B cell (primary cell): ENCODE measurements around the gene SMPD3. TPM values are rescaled to one million over a fixed set of nuclear protein-coding genes. Genes with fewer than 3 reads are reported as not detected.
A peak's percentile ranks its signal among the peaks of the same experiment; 100 is the strongest.

ENCODE experiments used
- ATAC-seq: fragments of 200-7000 bp; cut with Tn5 transposase; one replicate; pipeline ENCODE4 v1.10.0; 2021; ENCODE audit warnings: low read depth, mild to moderate bottlenecking, moderate number of reproducible peaks, moderate library complexity
- CTCF ChIA-PET: fragments of 350-600 bp; sonication (Branson Sonifier 250); formaldehyde crosslinking; loops from one replicate; lab custom pipeline; 2021; ENCODE audit warnings: antibody characterized with exemption, inconsistent platforms; lab: Charles Lee
- POLR2A ChIA-PET: fragments of 350-600 bp; sonication (Branson Sonifier 250); formaldehyde crosslinking; loops from one replicate; lab custom pipeline; 2021; ENCODE audit warnings: antibody characterized with exemption; lab: Charles Lee
- DNase-seq: peaks from one replicate; pipeline ENCODE4 v3.0.0; 2013
- H2AFZ ChIP-seq: 2 replicates; pipeline ENCODE4 v1.6.1; 2012; ENCODE audit warnings: mild to moderate bottlenecking, low read depth, low read length; ENCODE audit not compliant: insufficient read depth, poor library complexity, severe bottlenecking
- H3K27ac ChIP-seq, 2 donors: 1 replicate in 1 of 2; 2 replicates in 1 of 2; pipeline ENCODE4 v1.5.1; 2012 to 2013; ENCODE audit warnings: low read length in 2 of 2, mild to moderate bottlenecking in 2 of 2, moderate library complexity in 1 of 2
- H3K27me3 ChIP-seq, 4 experiments: fragments of 200-600 bp in 1 of 4; sonication (generic) in 1 of 4; replicated peaks in 1 of 4; 1 replicate in 2 of 4; 2 replicates in 2 of 4; pipeline versions ENCODE4 v1.6.1 to v1.7.0; 2013 to 2016; ENCODE audit warnings: low read length in 3 of 4, mild to moderate bottlenecking in 2 of 4, mixed read lengths in 1 of 4, moderate library complexity in 1 of 4; ENCODE audit not compliant: insufficient read depth in 4 of 4, control insufficient read depth in 3 of 4; ENCODE audit errors: control extremely low read depth in 1 of 4
- H3K36me3 ChIP-seq, 2 experiments: replicated peaks in 1 of 2; 1 replicate in 1 of 2; 2 replicates in 1 of 2; pipeline versions ENCODE4 v1.6.1 to v1.7.1; 2013; ENCODE audit warnings: low read length in 1 of 2; ENCODE audit not compliant: insufficient read depth in 2 of 2, control insufficient read depth in 1 of 2; ENCODE audit errors: control extremely low read depth in 1 of 2, extremely low read depth in 1 of 2
- H3K4me1 ChIP-seq, 2 donors: fragments of 200-600 bp in 1 of 2; sonication (generic) in 1 of 2; 1 replicate in 1 of 2; 2 replicates in 1 of 2; pipeline versions ENCODE4 v1.5.1 to v1.6.1; 2013 to 2017; ENCODE audit warnings: low read length in 2 of 2; ENCODE audit not compliant: control insufficient read depth in 2 of 2, insufficient read depth in 2 of 2
- H3K4me2 ChIP-seq: replicated peaks from 2 replicates; pipeline ENCODE3; 2012; ENCODE audit warnings: mild to moderate bottlenecking, low read depth, low read length; ENCODE audit not compliant: poor library complexity, severe bottlenecking
- H3K4me3 ChIP-seq, 5 experiments: fragments of 200-600 bp in 1 of 5; sonication (generic) in 1 of 5; 1 replicate in 3 of 5; 2 replicates in 2 of 5; pipeline versions ENCODE4 v1.5.1 to v1.7.0; 2011 to 2016; ENCODE audit warnings: low read length in 4 of 5, mild to moderate bottlenecking in 4 of 5, low read depth in 2 of 5, control low read depth in 1 of 5, moderate library complexity in 1 of 5; ENCODE audit not compliant: insufficient read depth in 1 of 5; ENCODE audit errors: control extremely low read depth in 1 of 5, extremely low read depth in 1 of 5
- H3K79me2 ChIP-seq: fragments of 200-600 bp; sonication (generic); one replicate; pipeline ENCODE4 v1.6.0; 2016; ENCODE audit warnings: low read length; ENCODE audit not compliant: control insufficient read depth, insufficient read depth
- H3K9ac ChIP-seq: fragments of 200-600 bp; sonication (generic); 2 replicates; pipeline ENCODE4 v1.6.1; 2017; ENCODE audit warnings: mild to moderate bottlenecking, low read length, moderate library complexity
- H3K9me3 ChIP-seq, 3 donors: one replicate each; pipeline versions ENCODE4 v1.6.1 to v1.7.1; 2013; ENCODE audit warnings: low read length in 2 of 3; ENCODE audit not compliant: control insufficient read depth in 2 of 3, insufficient read depth in 1 of 3; ENCODE audit errors: control extremely low read depth in 1 of 3
- H4K20me1 ChIP-seq: 2 replicates; pipeline ENCODE4 v1.6.0; 2012; ENCODE audit warnings: mild to moderate bottlenecking, low read length; ENCODE audit not compliant: insufficient read depth, control insufficient read depth, poor library complexity, severe bottlenecking
- H3K27ac Mint-ChIP-seq: one replicate; pipeline ENCODE4 v1.8.0; 2021; ENCODE audit warnings: mixed read lengths
- H3K27me3 Mint-ChIP-seq: one replicate; pipeline ENCODE4 v1.8.0; 2021; ENCODE audit warnings: mixed read lengths
- H3K4me1 Mint-ChIP-seq: one replicate; pipeline ENCODE4 v1.8.0; 2021; ENCODE audit warnings: mixed read lengths
- H3K4me3 Mint-ChIP-seq: one replicate; pipeline ENCODE4 v1.8.0; 2021; ENCODE audit warnings: mixed read lengths
- H3K9me3 Mint-ChIP-seq: one replicate; pipeline ENCODE4 v1.8.0; 2022; ENCODE audit warnings: mixed read lengths; ENCODE audit not compliant: insufficient read depth
- CTCF ChIP-seq: fragments of 200-600 bp; IDR thresholded peaks from one replicate; pipeline ENCODE4 v1.8.0; 2022; ENCODE audit warnings: antibody characterized with exemption, mild to moderate bottlenecking
- EZH2 ChIP-seq: IDR thresholded peaks from 2 replicates; pipeline ENCODE4 v1.6.1; 2012; ENCODE audit warnings: borderline replicate concordance, low read depth, mild to moderate bottlenecking, moderate library complexity, low read length; ENCODE audit not compliant: insufficient read depth, poor library complexity, severe bottlenecking
- WGBS: methylation state at CpG from one replicate; pipeline ENCODE4 v1.1.5; 2013; ENCODE audit warnings: missing lambda C conversion rate; ENCODE audit not compliant: insufficient coverage; 5-methylcytosine and 5-hydroxymethylcytosine counted together
- intact Hi-C: fragments of 100-400 bp; cut with micrococcal nuclease; formaldehyde crosslinking; loops from one replicate; pipeline ENCODE4 v1.10.0; 2022
- polyA plus RNA-seq: library from polyadenylated mRNA; depleted of rRNA; stranded (reverse); fragments of >200 nt; gene quantifications from 2 replicates; pipeline ENCODE4 v1.2.3, GENCODE V29; 2012
- total RNA-seq, 2 donors: library from RNA; stranded (reverse); fragments of 120-200 nt in 1 of 2; gene quantifications; 1 replicate in 1 of 2; 2 replicates in 1 of 2; pipeline versions ENCODE4 v1.2.3 to v1.2.4, GENCODE V29; 2013 to 2022

Gene SMPD3
- total and polyA plus RNA-seq, 2 donors (not counting 1 experiment from before 2014, with no cell fraction given), result 1.2 to 2.8 TPM

- H3K4me1 ChIP-seq, result peaks cover 43 to 59% of the 10 kb centered on the region in 2 donors
- H3K9me3 Mint-ChIP-seq, result no peaks in the 10 kb centered on the region
- no peak overlapping the region for H2AFZ ChIP-seq
- H4K20me1 ChIP-seq, result no peaks in the 10 kb centered on the region
- H3K4me3 Mint-ChIP-seq, result peak overlapping the region; percentile 26
- H3K27me3 Mint-ChIP-seq, result no peaks in the 10 kb centered on the region
- H3K27me3 ChIP-seq, result no peaks in the 10 kb centered on the region
- H3K9me3 ChIP-seq, result no peaks in the 10 kb centered on the region
- peaks cover 56% of the 10 kb centered on the region for H3K4me1 Mint-ChIP-seq
- peak overlapping the region; percentile 77 to 81 for H3K27ac ChIP-seq
- ATAC-seq, result no peak
- 40% methylated on average over 1 of the region's 4 CpGs for WGBS
- no peak overlapping the region for H3K4me3 ChIP-seq
- POLR2A ChIA-PET, result no interaction called here
- no peaks in the 10 kb centered on the region for H3K79me2 ChIP-seq
- intact Hi-C loops, result no loop called here
- CTCF ChIA-PET, result no interaction called here
- H3K36me3 ChIP-seq, result no peaks in the 10 kb centered on the region
- no peak overlapping the region for H3K9ac ChIP-seq
- peak overlapping the region; percentile 81 for H3K4me2 ChIP-seq
- TF ChIP-seq CTCF, result no peak
- TF ChIP-seq EZH2, result no peak
- peak overlapping the region; percentile 76 for H3K27ac Mint-ChIP-seq
- no peak for DNase-seq
Measured at GRCh38 chr16:68468842-68469241, 20.5 kb upstream of the SMPD3 start.

DNA sequence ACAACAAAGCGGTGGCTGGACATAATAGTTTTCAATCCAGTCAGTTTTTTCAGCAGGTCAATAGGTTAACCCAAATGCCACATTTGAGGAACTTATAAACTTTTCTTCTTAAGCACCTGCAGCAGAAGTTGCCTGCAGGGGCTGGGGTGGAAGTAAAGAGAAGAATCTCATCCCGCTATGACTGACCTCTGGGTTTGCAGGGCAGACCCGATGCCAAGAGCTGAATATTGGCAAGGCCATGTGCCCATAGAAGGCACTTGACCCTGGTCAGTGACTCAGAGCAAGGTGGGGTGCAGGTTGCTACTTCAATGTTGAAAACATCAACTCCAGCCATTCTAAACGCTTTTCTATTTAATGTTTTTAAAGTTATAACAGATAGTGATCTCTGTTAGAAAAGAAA lies 17.9 kb upstream of the SMPD3 start:
- no peaks in the 10 kb centered on the region for H4K20me1 ChIP-seq
- intact Hi-C loops, result no loop called here
- Mint-ChIP-seq H3K27me3 (no peaks in the 10 kb centered on the region), H3K9me3 (peaks cover 2% of the 10 kb centered on the region), H3K27ac (no peak overlapping the region), H3K4me1 (peaks cover 45% of the 10 kb centered on the region), H3K4me3 (no peak overlapping the region)
- 86% methylated on average over 1 of the region's 4 CpGs for WGBS
- no peak for ATAC-seq
- peaks cover 37 to 42% of the 10 kb centered on the region in 2 donors for H3K4me1 ChIP-seq
- no peaks in the 10 kb centered on the region for H3K36me3 ChIP-seq
- no peak overlapping the region for H2AFZ ChIP-seq
- DNase-seq, result no peak
- CTCF ChIA-PET, result interaction anchor here (1.1 to 1.5 kb wide), 2 partner anchors 13 to 203 kb away, joined by 3 to 5 read pairs; no protein-coding TSS in a partner anchor
- no peaks in the 10 kb centered on the region for H3K27me3 ChIP-seq
- H3K9ac ChIP-seq, result no peak overlapping the region
- TF ChIP-seq EZH2 (no peak), CTCF (no peak)
- H3K79me2 ChIP-seq, result no peaks in the 10 kb centered on the region
- H3K27ac ChIP-seq, result no peak overlapping the region
- H3K9me3 ChIP-seq, result peaks cover 0 to 10% (median 5%) of the 10 kb centered on the region in 3 donors
- H3K4me3 ChIP-seq, result no peak overlapping the region
- POLR2A ChIA-PET, result no interaction called here
- H3K4me2 ChIP-seq, result no peak overlapping the region
